ENCODE results near the gene LANCL2. TPM values are rescaled to one million over a fixed set of nuclear protein-coding genes. Genes with fewer than 3 reads are reported as not detected.

The LANCL2 gene
- total and polyA plus RNA-seq, 2 of the 4 experiments (the other 2 are of a cell fraction), result 11.7 to 17.9 TPM

DNA sequence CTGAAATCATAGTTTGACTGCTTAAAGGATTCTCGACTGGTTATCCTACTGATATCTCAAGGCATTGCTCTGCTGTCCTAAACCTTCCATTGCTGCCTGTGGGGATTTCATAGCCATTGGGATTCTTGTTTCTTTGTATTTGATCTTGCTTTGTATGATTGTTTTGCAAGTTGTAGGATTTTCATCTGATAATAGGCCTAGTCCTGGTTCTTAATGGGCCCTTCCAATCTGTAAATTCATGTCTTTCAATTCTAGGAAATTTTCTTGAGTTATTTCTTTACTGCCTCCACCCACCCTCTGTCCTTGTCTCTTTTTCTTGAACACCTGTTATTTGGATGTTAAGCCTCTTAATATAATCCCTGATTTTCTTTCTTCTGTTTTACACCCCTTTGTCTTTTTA, 72.2 kb downstream of the LANCL2 start:
- intact Hi-C loops (cut with micrococcal nuclease), result no loop called here
- BruUV-seq (replicated peaks), result no TSS peak
- Histone ChIP-seq H3K27me3 (ENCODE audit: control insufficient read depth, insufficient read depth, low read length) (no peaks in the 10 kb centered on the region), H3K4ac (ENCODE audit: low read depth, low read length) (no peak overlapping the region), H3K9me3 (ENCODE audit: control insufficient read depth, insufficient read depth, low read length) (no peaks in the 10 kb centered on the region), H3K4me3 (ENCODE audit: insufficient read depth, low read depth, low read length) (no peak overlapping the region), H2AK9ac (replicated peaks; ENCODE audit: low read depth, low read length, poor library complexity) (no peak overlapping the region), H3K4me2 (ENCODE audit: low read depth, low read length) (no peak overlapping the region), H3K23ac (ENCODE audit: low read depth, low read length) (no peak overlapping the region), H3K56ac (ENCODE audit: extremely low read depth, insufficient read depth, low read length) (no peak overlapping the region), H4K20me1 (ENCODE audit: insufficient read depth, low read length) (no peaks in the 10 kb centered on the region), H2AFZ (replicated peaks; ENCODE audit: low read length, poor library complexity) (no peak overlapping the region), H3K27ac (ENCODE audit: insufficient read depth, low read length) (no peak overlapping the region), H4K91ac (ENCODE audit: insufficient read depth, low read depth, low read length) (no peak overlapping the region), H2AK5ac (ENCODE audit: low read depth, low read length) (no peak overlapping the region), H3K4me1 (ENCODE audit: control insufficient read depth, insufficient read depth, low read length) (peaks cover 11% of the 10 kb centered on the region), H2BK5ac (ENCODE audit: low read depth, low read length, poor library complexity, severe bottlenecking) (no peak overlapping the region), H3K9ac (ENCODE audit: low read depth, low read length) (no peak overlapping the region), H3K9me1 (ENCODE audit: insufficient read depth, low read length) (peaks cover 4% of the 10 kb centered on the region; the same call in 1 of the 2 replicates), H3K14ac (replicated peaks; ENCODE audit: low read depth, low read length) (no peak overlapping the region), H3K18ac (ENCODE audit: low read depth, low read length) (no peak overlapping the region), H4K8ac (ENCODE audit: low read depth in 2 of 2, low read length in 2 of 2) (no peak overlapping the region), H4K5ac (ENCODE audit: low read depth, low read length) (no peak overlapping the region), H3K79me1 (ENCODE audit: low read depth in 1 of 2, low read length in 2 of 2) (no peaks in the 10 kb centered on the region), H2BK120ac (ENCODE audit: low read depth, low read length) (no peak overlapping the region), H2BK20ac (ENCODE audit: low read depth, low read length) (no peak overlapping the region), H2BK15ac (ENCODE audit: low read depth, low read length) (no peak overlapping the region), H3K36me3 (ENCODE audit: control insufficient read depth, insufficient read depth, low read length) (no peaks in the 10 kb centered on the region)
- dilution Hi-C loops (cut with HindIII; ENCODE audit: low sequenced_read_pairs, unreplicated experiment), result no loop called here
- in situ Hi-C loops (cut with MboI; ENCODE audit: low sequenced_read_pairs), result loop anchor here (5.0 to 25.0 kb wide), 2 partner anchors 155 to 525 kb away; partner anchors contain the start of genes MRPS17 and NIPSNAP2
- TF ChIP-seq FOS (IDR thresholded peaks at IDR 0.05; ENCODE audit: low read depth, low read length) (no peak), CEBPB (IDR thresholded peaks at IDR 0.05; ENCODE audit: low read depth, low read length) (no peak), RFX5 (IDR thresholded peaks at IDR 0.05; ENCODE audit: low read depth, low read length) (no peak), BHLHE40 (IDR thresholded peaks at IDR 0.05; ENCODE audit: low read depth, low read length) (no peak)
- ATAC-seq (ENCODE audit: low read depth) (no peak), DNase-seq (no peak)
- no CpG with 5 or more reads among the region's 1 CpG for whole genome bisulfite sequencing, 2 experiments (ENCODE audit: extremely low coverage in 2 of 2, insufficient read length in 1 of 2)
- ChIA-PET POLR2A (ENCODE audit: unreplicated experiment) (no interaction called here), CTCF (no interaction called here)

Data from IMR-90 (cell line).